Panc1 (cell line): ENCODE measurements around the gene PIK3R6. TPM values are rescaled to one million over a fixed set of nuclear protein-coding genes. Genes with fewer than 3 reads are reported as not detected.
A peak's percentile ranks its signal among the peaks of the same experiment; 100 is the strongest.

Experiments used
- ATAC-seq: fragments of 200-7000 bp; cut with Tn5 transposase; 2 replicates; pipeline ENCODE4 v1.9.1; 2020; ENCODE audit warnings: mild to moderate bottlenecking, moderate library complexity
- Bru-seq: library from RNA; stranded (reverse); fragments of 400-500 nt; gene quantifications from one replicate; lab custom pipeline; 2021; lab: Mats Ljungman, UMichigan
- BruChase-seq, 2 experiments: library from RNA; stranded (reverse); fragments of 400-500 nt; gene quantifications; one replicate each; lab custom pipeline; 2021; lab: Mats Ljungman, UMichigan
- BruUV-seq: library from RNA; stranded (reverse); fragments of 400-500 nt; replicated peaks from 2 replicates; lab custom pipeline; 2021; lab: Mats Ljungman, UMichigan
- CTCF ChIA-PET: fragments of 300-600 bp; sonication (Branson Sonifier 250); formaldehyde crosslinking; loops from one replicate; lab custom pipeline; 2022; ENCODE audit warnings: antibody characterized with exemption; lab: Charles Lee
- POLR2A ChIA-PET: fragments of 300-600 bp; sonication (Branson Sonifier 250); formaldehyde crosslinking; loops from one replicate; lab custom pipeline; 2022; ENCODE audit warnings: antibody characterized with exemption; lab: Charles Lee
- DNase-seq: peaks from one replicate; pipeline ENCODE4 v3.0.0-alpha.2; 2010; ENCODE audit warnings: low read depth, low spot score
- H3K27ac ChIP-seq: 2 replicates; pipeline ENCODE4 v1.5.1; 2011; ENCODE audit warnings: mild to moderate bottlenecking, low read length, inconsistent platforms
- H3K27me3 ChIP-seq: fragments of 200-500 bp; sonication (Bioruptor generic); 2 replicates; pipeline ENCODE4 v1.6.0; 2014; ENCODE audit warnings: low read length, inconsistent platforms; ENCODE audit not compliant: control insufficient read depth, insufficient read depth
- H3K36me3 ChIP-seq: fragments of 200-500 bp; sonication (Bioruptor generic); 2 replicates; pipeline ENCODE4 v1.5.1; 2014; ENCODE audit warnings: inconsistent platforms, mild to moderate bottlenecking, low read length, moderate library complexity; ENCODE audit not compliant: control insufficient read depth, insufficient read depth
- H3K4me1 ChIP-seq: 2 replicates; pipeline ENCODE4 v1.5.1; 2011; ENCODE audit warnings: inconsistent platforms, mild to moderate bottlenecking, low read length, moderate library complexity; ENCODE audit not compliant: control insufficient read depth, insufficient read depth
- H3K4me3 ChIP-seq, 2 experiments: 2 replicates each; pipeline ENCODE4 v1.5.1; 2011 to 2012; ENCODE audit warnings: low read depth in 2 of 2, low read length in 2 of 2, mild to moderate bottlenecking in 2 of 2, inconsistent platforms in 1 of 2, moderate library complexity in 1 of 2
- H3K9me3 ChIP-seq: fragments of 200-500 bp; sonication (Bioruptor generic); 2 replicates; pipeline ENCODE4 v1.5.1; 2014; ENCODE audit warnings: low read depth, mild to moderate bottlenecking, inconsistent platforms, low read length, moderate library complexity; ENCODE audit not compliant: control insufficient read depth, insufficient read depth
- CTCF ChIP-seq: fragments of 450-650 bp; IDR thresholded peaks from 2 replicates; pipeline ENCODE4 v1.5.1; 2017; ENCODE audit warnings: mild to moderate bottlenecking
- POLR2AphosphoS5 ChIP-seq: IDR thresholded peaks from 2 replicates; pipeline ENCODE4 v1.6.1; 2012; ENCODE audit warnings: mild to moderate bottlenecking, low read depth, low read length, moderate library complexity
- REST ChIP-seq, 2 experiments: IDR thresholded peaks; 2 replicates each; pipeline ENCODE4 v1.6.1; 2011 to 2012; ENCODE audit warnings: low read depth in 2 of 2, control low read depth in 1 of 2, low read length in 1 of 2, mild to moderate bottlenecking in 1 of 2, moderate library complexity in 1 of 2; ENCODE audit not compliant: insufficient read depth in 1 of 2
- SIN3A ChIP-seq: IDR thresholded peaks from 2 replicates; pipeline ENCODE4 v1.6.1; 2012; ENCODE audit warnings: low read depth, mild to moderate bottlenecking, low read length, moderate library complexity, borderline replicate concordance; ENCODE audit not compliant: insufficient read depth
- TCF7L2 ChIP-seq: IDR thresholded peaks from 2 replicates; pipeline ENCODE4 v1.6.1; 2011; ENCODE audit warnings: mild to moderate bottlenecking, low read depth, low read length, inconsistent platforms
- in situ Hi-C: cut with HindIII; loops from 2 replicates; pipeline ENCODE4 v1.10.0; 2016; ENCODE audit warnings: low sequenced_read_pairs, low pct_unique_long_range_greater_than_20kb
- intact Hi-C: fragments of 100-400 bp; cut with micrococcal nuclease; formaldehyde crosslinking; loops from one replicate; pipeline ENCODE4 v1.10.0; 2022; ENCODE audit not compliant: unreplicated experiment
- long read RNA-seq: library from polyadenylated mRNA; unstranded; transcript quantifications from one replicate; pipeline ENCODE4 v2.0.0, GENCODE V29; 2021; ENCODE audit not compliant: unreplicated experiment
- polyA plus RNA-seq: library from polyadenylated mRNA; unstranded; fragments of >200 nt; gene quantifications from one replicate; pipeline ENCODE4 v1.2.1, GENCODE V29; 2012; ENCODE audit warnings: missing spikeins; ENCODE audit not compliant: insufficient read length
- total RNA-seq: library from RNA; stranded (reverse); gene quantifications from one replicate; pipeline ENCODE4 v1.2.1, GENCODE V29; 2021; ENCODE audit not compliant: unreplicated experiment

PIK3R6 gene
- total RNA-seq (not detected), Bru-seq, nascent RNA (percentile 12 among the genes with signal in this experiment), BruChase-seq, experiment 1, labeled RNA remaining after a 2-hour chase (percentile 13 among the genes with signal in this experiment), BruChase-seq, experiment 2, labeled RNA remaining after a 6-hour chase (percentile 25 among the genes with signal in this experiment)
- polyA plus RNA-seq: not detected
- long read RNA-seq: 0 reads

GRCh38 chr17:8867361-8867981, at the start of gene PIK3R6:
Gene PIK3R6, minus strand, starts transcription at chr17:8867674. Its CDS starts 17,880 bp downstream, at chr17:8849794.
- DNase-seq (no peak), ATAC-seq (no peak)
- Histone ChIP-seq H3K9me3 (no peaks in the 10 kb centered on the region), H3K27me3 (no peaks in the 10 kb centered on the region; the same call in 1 of the 2 replicates), H3K4me3 (no peak within 1 kb of the TSS), H3K27ac (no peak within 1 kb of the TSS), H3K4me1 (no peaks in the 10 kb centered on the region), H3K36me3 (no peaks in the 10 kb centered on the region)
- intact Hi-C loops (no loop called here), in situ Hi-C loops (no loop called here)
- BruUV-seq: no TSS peak
- ChIA-PET CTCF (no interaction called here), POLR2A (no interaction called here)
- no peak for TF ChIP-seq CTCF
- no peak for TF ChIP-seq SIN3A
- no peak for TF ChIP-seq TCF7L2
- TF ChIP-seq POLR2AphosphoS5: no peak
- TF ChIP-seq REST (IDR thresholded peaks at IDR 0.05; ENCODE audit: insufficient read depth in 1 of 2, low read depth in 2 of 2, low read length in 1 of 2): no peak

- Histone ChIP-seq H3K9me3 (no peaks in the 10 kb centered on the region), H3K27me3 (no peaks in the 10 kb centered on the region), H3K27ac (no peak overlapping the region), H3K4me1 (no peaks in the 10 kb centered on the region), H3K4me3 (no peak overlapping the region), H3K36me3 (no peaks in the 10 kb centered on the region)
- CTCF ChIA-PET: no interaction called here
- in situ Hi-C loops (no loop called here), intact Hi-C loops (no loop called here)
- no TSS peak for BruUV-seq
- ATAC-seq (no peak), DNase-seq (no peak)
- TF ChIP-seq TCF7L2: no peak
- TF ChIP-seq REST (IDR thresholded peaks at IDR 0.05; ENCODE audit: insufficient read depth in 1 of 2, low read depth in 2 of 2, low read length in 1 of 2): no peak
- TF ChIP-seq SIN3A: no peak
- TF ChIP-seq CTCF: no peak
- TF ChIP-seq POLR2AphosphoS5: no peak
- POLR2A ChIA-PET: no interaction called here
Measured at GRCh38 chr17:8916466-8916865, 49.0 kb upstream of the PIK3R6 start.
